Endodermal cell (in vitro differentiated cells): ENCODE data around the gene PYM1. TPM values are rescaled to one million over a fixed set of nuclear protein-coding genes. Genes with fewer than 3 reads are reported as not detected.

Source experiments
- DNase-seq: peaks from one replicate; pipeline ENCODE4 v3.0.0-alpha.2; 2017
- H3K27ac ChIP-seq: 2 replicates; pipeline ENCODE4 v1.5.1; 2013; ENCODE audit warnings: mild to moderate bottlenecking, low read depth, low read length, moderate library complexity
- H3K27me3 ChIP-seq: 2 replicates; pipeline ENCODE4 v1.6.1; 2013; ENCODE audit warnings: mild to moderate bottlenecking, low read length, moderate library complexity; ENCODE audit not compliant: insufficient read depth, control insufficient read depth, poor library complexity, severe bottlenecking
- H3K36me3 ChIP-seq: 2 replicates; pipeline ENCODE4 v1.7.0; 2013; ENCODE audit warnings: mild to moderate bottlenecking, low read length, moderate library complexity; ENCODE audit not compliant: control insufficient read depth, insufficient read depth
- H3K4me1 ChIP-seq: one replicate; pipeline ENCODE4 v1.7.0; 2013; ENCODE audit warnings: low read length; ENCODE audit not compliant: control insufficient read depth, insufficient read depth
- H3K4me3 ChIP-seq: 2 replicates; pipeline ENCODE4 v1.5.1; 2013; ENCODE audit warnings: mild to moderate bottlenecking, low read length, moderate library complexity
- H3K9ac ChIP-seq: 2 replicates; pipeline ENCODE4 v1.6.1; 2013; ENCODE audit warnings: mild to moderate bottlenecking, low read length, moderate library complexity; ENCODE audit not compliant: poor library complexity, severe bottlenecking; ENCODE audit errors: extremely low read depth
- H3K9me3 ChIP-seq: 2 replicates; pipeline ENCODE4 v1.6.1; 2013; ENCODE audit warnings: mild to moderate bottlenecking, low read length, moderate library complexity; ENCODE audit not compliant: control insufficient read depth
- H3K27ac Mint-ChIP-seq: 2 replicates; pipeline ENCODE4 v1.8.0; 2020; ENCODE audit warnings: mixed read lengths
- H3K27me3 Mint-ChIP-seq: 2 replicates; pipeline ENCODE4 v1.8.0; 2021; ENCODE audit warnings: mild to moderate bottlenecking, mixed read lengths; ENCODE audit not compliant: insufficient read depth
- H3K36me3 Mint-ChIP-seq: 2 replicates; pipeline ENCODE4 v1.8.0; 2020; ENCODE audit warnings: low read depth, mixed read lengths
- H3K4me1 Mint-ChIP-seq: 2 replicates; pipeline ENCODE4 v1.8.0; 2020; ENCODE audit warnings: mixed read lengths
- H3K4me3 Mint-ChIP-seq: 2 replicates; pipeline ENCODE4 v1.8.0; 2020; ENCODE audit warnings: mild to moderate bottlenecking, moderate library complexity, mixed read lengths
- H3K9me3 Mint-ChIP-seq: 2 replicates; pipeline ENCODE4 v1.8.0; 2020; ENCODE audit warnings: mild to moderate bottlenecking, mixed read lengths
- WGBS, 2 experiments: methylation state at CpG; one replicate each; pipeline versions ENCODE4 v1.1.5 to v1.1.7; 2013; ENCODE audit warnings: missing lambda C conversion rate in 2 of 2, mixed read lengths in 1 of 2; ENCODE audit not compliant: insufficient coverage in 1 of 2, insufficient read length in 1 of 2; 5-methylcytosine and 5-hydroxymethylcytosine counted together
- total RNA-seq, 2 donors: library from RNA; stranded (reverse); fragmentation: NEBNext Ultra II Directional in 1 of 2; extraction: Animal tissue kit (Norgen Biotek cat#: 25700) in 1 of 2; gene quantifications; 2 replicates in 1 of 2; 3 replicates in 1 of 2; pipeline ENCODE4 v1.2.1, GENCODE V29; 2021
- TF ChIP-seq, protein P1 (sequence below): fragments of 200-600 bp; sonication (generic); conservative IDR thresholded peaks from 2 replicates; pipeline ENCODE4 v1.5.0; 2021; ENCODE audit warnings: antibody characterized with exemption, mild to moderate bottlenecking

Gene PYM1
- total RNA-seq, 2 donors from 2014 or later, result 76.1 to 79.4 TPM

DNA sequence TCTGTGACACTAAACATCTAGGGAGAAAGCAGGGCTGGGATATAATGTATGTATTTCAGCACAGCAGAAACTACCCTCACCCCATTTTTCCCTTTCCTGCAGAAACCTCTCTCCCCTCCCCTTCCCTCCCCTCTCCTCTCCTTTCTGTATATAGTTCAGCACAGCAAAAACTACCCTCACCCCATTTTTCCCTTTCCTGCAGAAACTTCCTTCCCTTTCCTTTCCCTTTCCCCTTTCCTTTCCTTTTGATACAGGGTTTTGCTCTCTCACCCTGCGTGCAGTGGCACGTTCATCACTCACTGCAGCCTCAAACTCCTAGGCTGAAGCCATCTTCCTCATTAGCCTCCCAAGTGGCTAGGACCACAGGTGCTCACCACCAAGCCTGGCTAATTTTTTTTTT is 36.1 kb upstream of the PYM1 start:
- H3K27me3 Mint-ChIP-seq, result no peaks in the 10 kb centered on the region
- no peak overlapping the region for H3K4me3 Mint-ChIP-seq
- TF ChIP-seq, protein P1, sequence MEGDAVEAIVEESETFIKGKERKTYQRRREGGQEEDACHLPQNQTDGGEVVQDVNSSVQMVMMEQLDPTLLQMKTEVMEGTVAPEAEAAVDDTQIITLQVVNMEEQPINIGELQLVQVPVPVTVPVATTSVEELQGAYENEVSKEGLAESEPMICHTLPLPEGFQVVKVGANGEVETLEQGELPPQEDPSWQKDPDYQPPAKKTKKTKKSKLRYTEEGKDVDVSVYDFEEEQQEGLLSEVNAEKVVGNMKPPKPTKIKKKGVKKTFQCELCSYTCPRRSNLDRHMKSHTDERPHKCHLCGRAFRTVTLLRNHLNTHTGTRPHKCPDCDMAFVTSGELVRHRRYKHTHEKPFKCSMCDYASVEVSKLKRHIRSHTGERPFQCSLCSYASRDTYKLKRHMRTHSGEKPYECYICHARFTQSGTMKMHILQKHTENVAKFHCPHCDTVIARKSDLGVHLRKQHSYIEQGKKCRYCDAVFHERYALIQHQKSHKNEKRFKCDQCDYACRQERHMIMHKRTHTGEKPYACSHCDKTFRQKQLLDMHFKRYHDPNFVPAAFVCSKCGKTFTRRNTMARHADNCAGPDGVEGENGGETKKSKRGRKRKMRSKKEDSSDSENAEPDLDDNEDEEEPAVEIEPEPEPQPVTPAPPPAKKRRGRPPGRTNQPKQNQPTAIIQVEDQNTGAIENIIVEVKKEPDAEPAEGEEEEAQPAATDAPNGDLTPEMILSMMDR, result no peak
- H3K36me3 Mint-ChIP-seq, result peaks cover 3% of the 10 kb centered on the region
- H3K27ac ChIP-seq, result no peak overlapping the region
- no peaks in the 10 kb centered on the region for H3K27me3 ChIP-seq
- no peak for DNase-seq
- H3K9ac ChIP-seq, result no peak overlapping the region
- H3K9me3 Mint-ChIP-seq, result no peaks in the 10 kb centered on the region
- 97 to 100% methylated on average over 1 to 2 of the region's 2 CpGs for WGBS, 2 experiments
- H3K4me1 ChIP-seq, result peaks cover 8% of the 10 kb centered on the region
- no peak overlapping the region for H3K4me3 ChIP-seq
- no peaks in the 10 kb centered on the region for H3K9me3 ChIP-seq
- H3K4me1 Mint-ChIP-seq, result peaks cover 28% of the 10 kb centered on the region
- no peak overlapping the region for H3K27ac Mint-ChIP-seq
- peaks cover 4% of the 10 kb centered on the region for H3K36me3 ChIP-seq

DNA sequence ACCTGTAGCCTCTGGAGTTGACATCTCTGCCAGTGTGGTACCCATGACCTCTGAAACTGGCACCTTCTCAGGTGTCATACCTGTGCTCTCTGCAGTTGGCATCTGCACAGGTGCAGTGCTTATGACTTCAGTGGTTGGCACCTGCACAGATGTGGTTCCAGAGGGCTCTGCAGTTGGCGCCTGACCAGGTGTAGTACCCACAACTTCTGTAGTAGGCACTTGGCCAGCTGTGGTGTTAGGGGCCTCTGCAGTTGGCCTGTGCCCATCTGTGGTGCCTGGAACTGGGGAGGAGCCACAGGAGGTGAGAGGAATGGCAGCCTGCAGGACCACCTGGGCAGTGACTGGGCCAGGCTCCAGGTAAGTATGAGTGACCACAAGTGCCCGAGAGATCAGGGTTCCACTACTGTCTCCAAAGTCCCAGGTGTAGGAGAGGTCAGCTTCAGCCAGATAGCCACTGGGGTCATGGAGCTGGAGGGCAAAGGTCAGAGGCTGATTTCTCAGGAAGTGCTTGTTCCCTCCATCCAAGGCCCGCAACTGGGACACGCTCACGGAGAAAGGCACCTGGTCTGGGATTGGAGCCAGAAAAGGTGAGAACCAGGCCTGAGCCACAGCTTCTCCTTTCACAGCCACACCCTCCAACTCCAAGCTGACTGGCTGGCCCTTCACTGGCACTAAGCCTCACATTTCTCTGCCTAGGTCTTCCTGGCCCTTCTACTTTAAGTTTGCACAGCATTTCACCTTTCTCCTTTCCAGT is 29.6 kb upstream of the PYM1 start:
- H3K4me3 ChIP-seq, result no peak overlapping the region
- no peak for DNase-seq

DNA sequence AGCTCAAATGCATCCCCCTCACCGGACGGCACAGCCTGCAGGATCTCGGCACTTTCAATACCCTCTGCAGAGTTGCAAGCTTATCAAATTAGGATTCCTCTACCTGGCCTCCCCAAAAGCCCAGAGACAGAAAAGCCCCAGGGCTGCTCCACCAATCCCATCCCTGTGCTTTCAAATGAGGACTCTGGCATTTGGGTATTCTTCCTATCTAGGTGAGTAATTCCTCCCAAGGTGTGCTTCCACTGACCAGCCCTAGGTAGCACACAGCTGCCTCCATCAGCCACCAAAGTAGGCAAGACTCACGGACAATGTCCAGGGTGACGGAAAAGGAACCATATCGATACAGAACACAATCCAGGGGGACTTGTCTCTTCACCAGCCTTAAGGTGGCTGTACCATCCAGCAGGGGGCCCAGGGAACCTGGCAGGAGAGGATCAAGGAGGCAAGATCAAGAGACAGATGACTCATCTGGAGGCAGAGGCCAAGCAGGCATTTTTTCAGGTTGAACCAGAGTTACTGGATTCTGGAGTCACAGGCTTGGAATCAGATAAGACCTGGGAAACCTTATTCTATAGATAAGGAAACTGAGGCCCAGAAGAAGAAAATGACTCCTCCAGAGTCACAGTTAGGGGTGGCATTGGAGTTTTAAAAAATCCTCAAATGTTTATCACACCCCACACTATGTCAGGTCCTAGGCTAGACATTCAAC is 28.3 kb upstream of the PYM1 start:
- Histone ChIP-seq H3K27ac (no peak overlapping the region), H3K9me3 (no peaks in the 10 kb centered on the region), H3K4me3 (no peak overlapping the region), H3K9ac (no peak overlapping the region), H3K4me1 (peaks cover 5% of the 10 kb centered on the region), H3K27me3 (no peaks in the 10 kb centered on the region), H3K36me3 (no peaks in the 10 kb centered on the region)
- no peak overlapping the region for H3K27ac Mint-ChIP-seq
- H3K36me3 Mint-ChIP-seq, result no peaks in the 10 kb centered on the region
- no peaks in the 10 kb centered on the region for H3K9me3 Mint-ChIP-seq
- DNase-seq, result peak; percentile 89
- TF ChIP-seq, protein P1, result peak; percentile 66
- no peak overlapping the region for H3K4me3 Mint-ChIP-seq
- H3K27me3 Mint-ChIP-seq, result no peaks in the 10 kb centered on the region
- 93 to 94% methylated on average over 5 to 6 of the region's 6 CpGs for WGBS, 2 experiments
- peaks cover 4% of the 10 kb centered on the region for H3K4me1 Mint-ChIP-seq

More for the DNA sequence above, 29.6 kb upstream of the PYM1 start:
- no peak overlapping the region for H3K27ac ChIP-seq
- Mint-ChIP-seq H3K27me3 (no peaks in the 10 kb centered on the region), H3K4me1 (peaks cover 4% of the 10 kb centered on the region), H3K9me3 (no peaks in the 10 kb centered on the region), H3K4me3 (no peak overlapping the region), H3K27ac (no peak overlapping the region), H3K36me3 (no peaks in the 10 kb centered on the region)
- H3K36me3 ChIP-seq, result no peaks in the 10 kb centered on the region
- no peak overlapping the region for H3K9ac ChIP-seq
- peaks cover 5% of the 10 kb centered on the region for H3K4me1 ChIP-seq
- WGBS, 2 experiments, result 86 to 93% methylated on average over 5 of the region's 5 CpGs
- TF ChIP-seq, protein P1, result no peak
- no peaks in the 10 kb centered on the region for H3K27me3 ChIP-seq
- no peaks in the 10 kb centered on the region for H3K9me3 ChIP-seq
